GM12878 (cell line): ENCODE data around the gene ARHGAP1. TPM values are rescaled to one million over a fixed set of nuclear protein-coding genes. Genes with fewer than 3 reads are reported as not detected.
A peak's percentile ranks its signal among the peaks of the same experiment; 100 is the strongest.

Experiments
- ATAC-seq: fragments of 200-7000 bp; cut with Tn5 transposase; 3 replicates; pipeline ENCODE4 v1.9.1; 2020; ENCODE audit warnings: mild to moderate bottlenecking, moderate library complexity
- BruUV-seq: library from RNA; stranded (reverse); fragments of 400-500 nt; replicated peaks from 2 replicates; lab custom pipeline; 2021; lab: Mats Ljungman, UMichigan
- CTCF ChIA-PET: fragments of 300-600 bp; sonication (Branson Sonifier 250); formaldehyde crosslinking; extraction: SDS; loops from one replicate; lab custom pipeline; 2021; ENCODE audit warnings: inconsistent platforms; lab: Yijun Ruan, JAX
- POLR2A ChIA-PET: fragments of 350-600 bp; formaldehyde crosslinking; extraction: SDS; loops from one replicate; lab custom pipeline; 2021; ENCODE audit warnings: inconsistent platforms; lab: Charles Lee
- RAD21 ChIA-PET: fragments of 300-600 bp; sonication (Branson Sonifier 250); formaldehyde crosslinking; loops from one replicate; lab custom pipeline; 2023; ENCODE audit warnings: antibody characterized with exemption; ENCODE audit not compliant: unreplicated experiment; lab: Charles Lee
- SMC1A ChIA-PET: fragments of 300-600 bp; sonication (Branson Sonifier 250); formaldehyde crosslinking; loops from one replicate; lab custom pipeline; 2023; ENCODE audit not compliant: unreplicated experiment, uncharacterized antibody; lab: Charles Lee
- DNase-seq: peaks from one replicate; pipeline ENCODE4 v3.0.0-alpha.2; 2011; ENCODE audit warnings: low read depth, low spot score
- FAIRE-seq: peaks from 3 replicates; lab custom pipeline; 2011; peaks lifted over from hg19 to GRCh38; lab: Jason Lieb, UNC
- H2AFZ ChIP-seq: 2 replicates; pipeline ENCODE4 v1.6.0; 2011; ENCODE audit warnings: low read depth, low read length, control low read depth; ENCODE audit not compliant: control insufficient read depth
- H3K27ac ChIP-seq: 2 replicates; pipeline ENCODE4 v1.5.1; 2011; ENCODE audit warnings: control low read depth; ENCODE audit not compliant: control insufficient read depth, insufficient read depth
- H3K27me3 ChIP-seq, 2 experiments: replicated peaks in 1 of 2; 2 replicates each; pipeline versions ENCODE4 v1.6.0 to v1.6.1; 2011; ENCODE audit warnings: low read length in 1 of 2; ENCODE audit not compliant: control insufficient read depth in 2 of 2, insufficient read depth in 2 of 2
- H3K36me3 ChIP-seq, 2 experiments: 2 replicates each; pipeline ENCODE4 v1.5.1; 2011; ENCODE audit warnings: low read length in 1 of 2; ENCODE audit not compliant: control insufficient read depth in 2 of 2, insufficient read depth in 2 of 2
- H3K4me1 ChIP-seq: 2 replicates; pipeline ENCODE4 v1.6.1; 2011; ENCODE audit warnings: mild to moderate bottlenecking, low read length, moderate library complexity, mixed read lengths; ENCODE audit not compliant: control insufficient read depth, insufficient read depth
- H3K4me2 ChIP-seq: 2 replicates; pipeline ENCODE4 v1.6.0; 2011; ENCODE audit warnings: control low read depth; ENCODE audit not compliant: control insufficient read depth, insufficient read depth
- H3K4me3 ChIP-seq: fragments of 200-600 bp; sonication (generic); 2 replicates; pipeline ENCODE4 v1.5.1; 2016
- H3K79me2 ChIP-seq: 2 replicates; pipeline ENCODE4 v1.6.0; 2011; ENCODE audit warnings: low read length; ENCODE audit not compliant: control insufficient read depth, insufficient read depth
- H3K9ac ChIP-seq: 2 replicates; pipeline ENCODE4 v1.8.0; 2011; ENCODE audit warnings: low read length, control low read depth, mixed read lengths; ENCODE audit not compliant: control insufficient read depth, insufficient read depth
- H3K9me3 ChIP-seq: replicated peaks from 3 replicates; pipeline ENCODE4 v1.5.1; 2011; ENCODE audit warnings: mild to moderate bottlenecking, low read length; ENCODE audit not compliant: control insufficient read depth, insufficient read depth
- H4K20me1 ChIP-seq: 2 replicates; pipeline ENCODE4 v1.6.0; 2011; ENCODE audit not compliant: control insufficient read depth, insufficient read depth
- KDM1A ChIP-seq: fragments of 200-600 bp; sonication (generic); IDR thresholded peaks from 2 replicates; pipeline ENCODE4 v1.6.1; 2016; ENCODE audit warnings: borderline replicate concordance
- NFXL1 ChIP-seq: fragments of 450-650 bp; IDR thresholded peaks from 2 replicates; pipeline ENCODE4 v1.6.1; 2017; ENCODE audit warnings: antibody characterized with exemption, mild to moderate bottlenecking, borderline replicate concordance
- SMAD5 ChIP-seq: IDR thresholded peaks from 2 replicates; pipeline ENCODE4 v1.6.1; 2016; ENCODE audit warnings: antibody characterized with exemption, low read depth
- TARDBP ChIP-seq: IDR thresholded peaks from 2 replicates; pipeline ENCODE4 v1.6.1; 2016; ENCODE audit warnings: borderline replicate concordance
- WGBS: methylation state at CpG from one replicate; pipeline ENCODE4 v1.1.6; 2016; ENCODE audit warnings: low lambda C conversion rate; ENCODE audit not compliant: insufficient replicate concordance, insufficient coverage; ENCODE audit errors: missing lambda C conversion rate; 5-methylcytosine and 5-hydroxymethylcytosine counted together
- in situ Hi-C: fragments of 300-500 bp; cut with MboI; formaldehyde crosslinking; loops from 9 replicates; pipeline ENCODE4 v1.14.3; 2018; ENCODE audit warnings: mixed read lengths
- intact Hi-C: fragments of 100-400 bp; cut with micrococcal nuclease; formaldehyde crosslinking; loops from one replicate; pipeline ENCODE4 v1.14.2; 2022; ENCODE audit not compliant: unreplicated experiment
- polyA plus RNA-seq, 11 experiments: library from polyadenylated mRNA; depleted of rRNA in 4 of 11; unstranded in 6 of 11; stranded (reverse) in 5 of 11; fragments of >200 nt; fragmentation: Nextera tagmentation in 4 of 11; fragmentation: Illumina TruSeq in 1 of 11; extraction: Ambion mirVana in 4 of 11; extraction: Trizol in 1 of 11; gene quantifications; 1 replicate in 1 of 11; 2 replicates in 10 of 11; pipeline versions ENCODE4 v1.2.1 to v1.2.3, GENCODE V29; 2011 to 2016; ENCODE audit warnings: inconsistent platforms in 2 of 11, missing spikeins in 2 of 11, low read depth in 1 of 11
- total RNA-seq, 4 experiments: library from RNA; depleted of rRNA in 3 of 4; stranded (reverse); fragments of >200 nt in 3 of 4; fragmentation: Illumina TruSeq in 1 of 4; extraction: Trizol in 1 of 4; gene quantifications; 2 replicates each; pipeline versions ENCODE4 v1.2.1 to v1.2.3, GENCODE V29; 2013 to 2021
- TF ChIP-seq, protein P1 (sequence below): fragments of 450-650 bp; formaldehyde crosslinking; IDR thresholded peaks from 2 replicates; pipeline ENCODE4 v1.4.0; 2020; ENCODE audit warnings: mild to moderate bottlenecking, moderate library complexity
- TF ChIP-seq, protein P2 (sequence below), 3 experiments: IDR thresholded peaks in 2 of 3; conservative IDR thresholded peaks in 1 of 3; 2 replicates each; pipeline ENCODE4 v1.5.1; 2011; ENCODE audit warnings: low read depth in 3 of 3, low read length in 3 of 3, mild to moderate bottlenecking in 3 of 3, control low read depth in 2 of 3, moderate library complexity in 2 of 3, inconsistent platforms in 1 of 3, mixed read lengths in 1 of 3; ENCODE audit not compliant: control insufficient read depth in 2 of 3, insufficient read depth in 1 of 3; ENCODE audit errors: extremely low read depth in 1 of 3
- TF ChIP-seq, protein P3 (sequence below): IDR thresholded peaks from 2 replicates; pipeline ENCODE4 v1.6.1; 2011; ENCODE audit warnings: mild to moderate bottlenecking, low read depth, low read length, moderate library complexity; ENCODE audit not compliant: insufficient replicate concordance

The ARHGAP1 gene
- total and polyA plus RNA-seq, 10 of the 15 experiments (the other 5 are each of a cell fraction or from before 2014, with no cell fraction given), result 4.3 to 45.5 (median 23.2) TPM

DNA sequence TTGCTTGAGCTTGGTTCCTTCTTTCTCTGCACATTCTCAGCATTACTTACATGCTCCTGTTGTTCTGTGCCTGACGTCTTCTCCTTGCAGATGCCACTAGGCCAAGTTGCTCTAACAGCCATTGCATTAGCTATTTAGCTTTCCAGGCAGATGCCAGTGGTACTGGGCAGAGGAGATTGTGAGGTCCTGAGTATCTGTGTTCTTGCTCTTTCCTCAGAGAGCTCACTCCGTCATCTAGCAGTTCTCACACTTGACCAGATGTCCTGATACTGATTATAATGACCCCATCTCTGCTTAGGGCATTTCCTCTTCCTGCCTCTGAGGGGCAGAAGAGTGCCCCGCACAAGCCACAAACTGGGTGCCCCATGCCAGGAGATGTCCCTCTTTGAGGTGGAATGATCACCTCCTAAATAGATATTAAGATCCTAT is 30.7 kb downstream of the ARHGAP1 start:
- Histone ChIP-seq H3K9ac (no peak overlapping the region), H3K9me3 (no peaks in the 10 kb centered on the region), H3K27ac (no peak overlapping the region), H3K4me2 (no peak overlapping the region), H4K20me1 (no peaks in the 10 kb centered on the region)
- 80% methylated on average over 3 of the region's 3 CpGs for WGBS
- in situ Hi-C loops, result no loop called here
- CTCF ChIA-PET, result interaction anchor here (0.6 to 1.0 kb wide), 2 partner anchors 10 to 280 kb away, joined by 3 to 4 read pairs; no protein-coding TSS in a partner anchor
- BruUV-seq, result no TSS peak
- TF ChIP-seq, protein P1, sequence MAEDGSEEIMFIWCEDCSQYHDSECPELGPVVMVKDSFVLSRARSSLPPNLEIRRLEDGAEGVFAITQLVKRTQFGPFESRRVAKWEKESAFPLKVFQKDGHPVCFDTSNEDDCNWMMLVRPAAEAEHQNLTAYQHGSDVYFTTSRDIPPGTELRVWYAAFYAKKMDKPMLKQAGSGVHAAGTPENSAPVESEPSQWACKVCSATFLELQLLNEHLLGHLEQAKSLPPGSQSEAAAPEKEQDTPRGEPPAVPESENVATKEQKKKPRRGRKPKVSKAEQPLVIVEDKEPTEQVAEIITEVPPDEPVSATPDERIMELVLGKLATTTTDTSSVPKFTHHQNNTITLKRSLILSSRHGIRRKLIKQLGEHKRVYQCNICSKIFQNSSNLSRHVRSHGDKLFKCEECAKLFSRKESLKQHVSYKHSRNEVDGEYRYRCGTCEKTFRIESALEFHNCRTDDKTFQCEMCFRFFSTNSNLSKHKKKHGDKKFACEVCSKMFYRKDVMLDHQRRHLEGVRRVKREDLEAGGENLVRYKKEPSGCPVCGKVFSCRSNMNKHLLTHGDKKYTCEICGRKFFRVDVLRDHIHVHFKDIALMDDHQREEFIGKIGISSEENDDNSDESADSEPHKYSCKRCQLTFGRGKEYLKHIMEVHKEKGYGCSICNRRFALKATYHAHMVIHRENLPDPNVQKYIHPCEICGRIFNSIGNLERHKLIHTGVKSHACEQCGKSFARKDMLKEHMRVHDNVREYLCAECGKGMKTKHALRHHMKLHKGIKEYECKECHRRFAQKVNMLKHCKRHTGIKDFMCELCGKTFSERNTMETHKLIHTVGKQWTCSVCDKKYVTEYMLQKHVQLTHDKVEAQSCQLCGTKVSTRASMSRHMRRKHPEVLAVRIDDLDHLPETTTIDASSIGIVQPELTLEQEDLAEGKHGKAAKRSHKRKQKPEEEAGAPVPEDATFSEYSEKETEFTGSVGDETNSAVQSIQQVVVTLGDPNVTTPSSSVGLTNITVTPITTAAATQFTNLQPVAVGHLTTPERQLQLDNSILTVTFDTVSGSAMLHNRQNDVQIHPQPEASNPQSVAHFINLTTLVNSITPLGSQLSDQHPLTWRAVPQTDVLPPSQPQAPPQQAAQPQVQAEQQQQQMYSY (CRISPR knock-in tag), result no peak
- TF ChIP-seq, protein P2, sequence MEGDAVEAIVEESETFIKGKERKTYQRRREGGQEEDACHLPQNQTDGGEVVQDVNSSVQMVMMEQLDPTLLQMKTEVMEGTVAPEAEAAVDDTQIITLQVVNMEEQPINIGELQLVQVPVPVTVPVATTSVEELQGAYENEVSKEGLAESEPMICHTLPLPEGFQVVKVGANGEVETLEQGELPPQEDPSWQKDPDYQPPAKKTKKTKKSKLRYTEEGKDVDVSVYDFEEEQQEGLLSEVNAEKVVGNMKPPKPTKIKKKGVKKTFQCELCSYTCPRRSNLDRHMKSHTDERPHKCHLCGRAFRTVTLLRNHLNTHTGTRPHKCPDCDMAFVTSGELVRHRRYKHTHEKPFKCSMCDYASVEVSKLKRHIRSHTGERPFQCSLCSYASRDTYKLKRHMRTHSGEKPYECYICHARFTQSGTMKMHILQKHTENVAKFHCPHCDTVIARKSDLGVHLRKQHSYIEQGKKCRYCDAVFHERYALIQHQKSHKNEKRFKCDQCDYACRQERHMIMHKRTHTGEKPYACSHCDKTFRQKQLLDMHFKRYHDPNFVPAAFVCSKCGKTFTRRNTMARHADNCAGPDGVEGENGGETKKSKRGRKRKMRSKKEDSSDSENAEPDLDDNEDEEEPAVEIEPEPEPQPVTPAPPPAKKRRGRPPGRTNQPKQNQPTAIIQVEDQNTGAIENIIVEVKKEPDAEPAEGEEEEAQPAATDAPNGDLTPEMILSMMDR (IDR thresholded peaks at IDR 0.05 in 2 of 3, conservative IDR thresholded peaks at IDR 0.05 in 1 of 3; ENCODE audit: control insufficient read depth in 2 of 3, extremely low read depth in 1 of 3, insufficient read depth in 1 of 3, low read depth in 3 of 3, low read length in 3 of 3), result peak; percentile 4 to 26 (median 22); a peak in 2 of 6 replicates
- TF ChIP-seq KDM1A (no peak), SMAD5 (no peak), NFXL1 (no peak), TARDBP (no peak)
- TF ChIP-seq, protein P3, sequence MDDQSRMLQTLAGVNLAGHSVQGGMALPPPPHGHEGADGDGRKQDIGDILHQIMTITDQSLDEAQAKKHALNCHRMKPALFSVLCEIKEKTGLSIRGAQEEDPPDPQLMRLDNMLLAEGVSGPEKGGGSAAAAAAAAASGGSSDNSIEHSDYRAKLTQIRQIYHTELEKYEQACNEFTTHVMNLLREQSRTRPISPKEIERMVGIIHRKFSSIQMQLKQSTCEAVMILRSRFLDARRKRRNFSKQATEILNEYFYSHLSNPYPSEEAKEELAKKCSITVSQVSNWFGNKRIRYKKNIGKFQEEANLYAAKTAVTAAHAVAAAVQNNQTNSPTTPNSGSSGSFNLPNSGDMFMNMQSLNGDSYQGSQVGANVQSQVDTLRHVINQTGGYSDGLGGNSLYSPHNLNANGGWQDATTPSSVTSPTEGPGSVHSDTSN, result no peak
- TF ChIP-seq, all 136 proteins: peak for 1
- intact Hi-C loops, result no loop called here
- no peak overlapping the region for H3K4me3 ChIP-seq
- no peaks in the 10 kb centered on the region for H3K4me1 ChIP-seq
- no peaks in the 10 kb centered on the region for H3K27me3 ChIP-seq
- DNase-seq (no peak), ATAC-seq (peak; percentile 45; the same call in 2 of the 3 replicates), FAIRE-seq (no peak)
- no peak overlapping the region for H2AFZ ChIP-seq
- H3K79me2 ChIP-seq, result no peaks in the 10 kb centered on the region
- RAD21 ChIA-PET, result no interaction called here
- H3K36me3 ChIP-seq, result peaks cover 15 to 24% of the 10 kb centered on the region in 2 experiments
- POLR2A ChIA-PET, result interaction anchor here (0.6 kb wide), 1 partner anchor 25 kb away, joined by 3 read pairs; no protein-coding TSS in a partner anchor
- SMC1A ChIA-PET, result no interaction called here
